Ishikawa (cell line): Measurements from ENCODE around the gene NLRP9.

Source experiments
- FOXM1 ChIP-seq: IDR thresholded peaks from 2 replicates; pipeline ENCODE4 v1.6.1; 2012; ENCODE audit warnings: low read depth, borderline replicate concordance
- TAF1 ChIP-seq: IDR thresholded peaks from 2 replicates; pipeline ENCODE4 v1.6.1; 2012; ENCODE audit warnings: low read depth, mild to moderate bottlenecking
- TEAD4 ChIP-seq: IDR thresholded peaks from 2 replicates; pipeline ENCODE4 v1.6.1; 2012
- YY1 ChIP-seq: IDR thresholded peaks from 2 replicates; pipeline ENCODE4 v1.6.1; 2012; ENCODE audit warnings: low read depth
- TF ChIP-seq, protein P1 (sequence below): IDR thresholded peaks from 2 replicates; pipeline ENCODE4 v1.6.1; 2012

DNA sequence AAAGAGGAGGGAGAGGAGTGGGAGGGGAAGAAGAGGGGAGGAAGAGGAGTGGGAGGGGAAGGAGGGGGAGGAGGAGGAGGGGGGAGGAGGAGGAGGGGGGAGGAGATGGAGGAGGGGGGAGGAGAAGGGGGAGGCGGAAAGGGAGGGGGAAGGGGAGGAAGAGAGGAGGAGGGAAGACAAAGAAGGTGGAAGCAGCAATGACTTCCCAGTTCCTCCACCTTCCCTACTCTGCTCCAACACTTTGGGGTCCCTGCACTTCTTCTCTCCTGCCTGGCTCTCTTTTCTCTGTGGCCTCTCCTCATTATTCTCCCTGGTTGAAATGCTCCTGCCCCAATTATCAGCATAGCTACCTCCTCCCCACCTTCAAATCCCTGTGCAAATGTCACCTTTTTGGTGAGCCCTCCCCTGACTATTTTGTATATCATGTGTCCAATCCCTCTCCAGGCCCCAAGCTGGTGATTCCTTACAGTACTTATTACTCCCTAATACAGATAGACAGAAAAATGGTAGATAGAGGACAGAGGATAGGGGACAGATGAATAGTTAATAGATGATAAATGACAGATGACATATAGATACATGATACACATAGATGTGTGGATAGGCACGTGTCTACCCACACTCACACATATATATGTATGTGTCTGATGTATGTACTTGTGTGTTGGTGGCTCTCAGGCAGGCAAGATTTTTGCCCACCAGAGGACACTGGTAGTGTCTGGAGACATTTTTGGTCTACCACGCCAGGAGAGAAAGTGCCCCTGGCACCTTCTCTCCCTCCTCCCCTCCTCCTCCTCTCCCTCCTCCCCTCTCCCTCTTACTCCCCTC lies 25.2 kb downstream of the NLRP9 start:
- TF ChIP-seq FOXM1 (no peak), YY1 (no peak), TEAD4 (no peak), TAF1 (no peak)
- TF ChIP-seq, protein P1, sequence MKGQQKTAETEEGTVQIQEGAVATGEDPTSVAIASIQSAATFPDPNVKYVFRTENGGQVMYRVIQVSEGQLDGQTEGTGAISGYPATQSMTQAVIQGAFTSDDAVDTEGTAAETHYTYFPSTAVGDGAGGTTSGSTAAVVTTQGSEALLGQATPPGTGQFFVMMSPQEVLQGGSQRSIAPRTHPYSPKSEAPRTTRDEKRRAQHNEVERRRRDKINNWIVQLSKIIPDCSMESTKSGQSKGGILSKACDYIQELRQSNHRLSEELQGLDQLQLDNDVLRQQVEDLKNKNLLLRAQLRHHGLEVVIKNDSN, result no peak
